HPDE6-E6E7 (cell line): ENCODE measurements around the gene PRXL2B.

Source experiments
- DNase-seq: peaks from one replicate; pipeline ENCODE4 v3.0.0; 2011; ENCODE audit warnings: missing footprints; ENCODE audit errors: extremely low spot score

The PRXL2B gene

DNA sequence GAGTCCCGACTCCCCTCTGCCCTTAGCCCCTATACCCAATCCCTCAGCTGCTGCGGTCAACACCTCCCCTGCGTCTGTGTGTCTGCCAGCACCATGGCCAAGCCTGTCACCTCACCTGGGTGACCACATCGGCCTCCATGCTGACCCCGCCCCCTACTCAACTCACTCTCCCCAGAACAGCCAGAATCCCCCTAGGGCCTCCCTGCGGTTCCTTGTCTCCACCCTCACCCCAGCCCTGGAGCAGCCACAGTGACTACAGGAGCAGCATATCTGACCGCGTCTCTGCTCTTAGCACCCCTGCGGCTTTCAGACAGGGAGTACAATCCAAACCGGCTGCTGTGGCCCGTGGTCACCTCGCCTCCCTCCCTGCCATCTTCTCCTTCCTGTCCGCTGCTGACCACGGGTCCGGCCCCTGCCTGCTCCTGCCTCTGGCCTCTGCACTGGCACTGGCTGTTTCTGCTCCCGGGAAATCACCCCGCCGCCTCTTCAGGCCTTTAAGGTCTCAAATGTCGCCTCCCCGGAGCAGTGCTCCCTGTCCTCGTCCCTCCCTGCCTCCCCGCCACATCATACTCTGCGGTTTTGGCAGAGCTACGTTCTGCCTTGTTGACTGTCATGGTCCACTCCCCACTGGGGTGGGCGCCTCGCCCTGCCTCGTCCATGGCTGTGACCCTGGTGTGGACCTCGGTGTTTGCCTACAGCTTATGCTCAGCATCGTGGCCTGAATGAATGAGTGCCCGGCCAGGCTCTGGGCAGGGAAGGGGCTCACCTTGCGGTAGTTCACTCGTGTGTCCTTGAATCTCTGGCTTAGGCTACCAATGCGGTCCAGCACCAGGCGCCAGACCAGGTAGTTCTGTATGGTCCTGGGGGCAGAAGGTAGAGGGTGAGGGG, 11.1 kb downstream of the PRXL2B start:
- no peak for DNase-seq

DNA sequence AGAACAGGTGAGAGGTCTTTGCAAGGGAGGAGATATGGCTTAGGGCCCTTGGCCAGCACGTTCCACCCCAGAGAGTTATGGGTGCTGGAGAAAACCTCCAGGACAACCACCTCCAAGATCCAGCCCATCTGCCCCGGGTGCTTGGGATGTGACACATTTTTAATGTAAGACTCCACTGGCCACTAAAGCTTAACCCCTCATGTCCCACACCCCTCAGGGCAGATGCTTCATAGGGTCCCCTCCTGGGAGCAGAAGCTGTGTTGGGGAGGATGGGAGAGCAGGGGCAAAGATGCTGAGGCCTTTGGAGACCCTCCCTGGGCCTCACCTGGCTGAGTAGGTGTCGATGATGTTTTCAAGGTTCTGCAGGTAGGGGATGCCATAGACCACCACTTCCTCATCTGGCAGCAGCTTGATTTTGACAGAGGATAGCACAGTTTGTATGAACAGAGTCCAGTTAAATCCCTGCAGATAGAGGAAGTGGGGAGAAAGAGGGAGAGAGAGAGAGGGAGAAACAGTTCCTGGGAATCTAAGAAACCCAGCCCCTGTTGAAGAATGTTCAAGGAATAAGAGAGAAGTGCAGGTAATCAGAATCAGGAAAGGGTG, 11.9 kb downstream of the PRXL2B start:
- DNase-seq, result no peak

DNA sequence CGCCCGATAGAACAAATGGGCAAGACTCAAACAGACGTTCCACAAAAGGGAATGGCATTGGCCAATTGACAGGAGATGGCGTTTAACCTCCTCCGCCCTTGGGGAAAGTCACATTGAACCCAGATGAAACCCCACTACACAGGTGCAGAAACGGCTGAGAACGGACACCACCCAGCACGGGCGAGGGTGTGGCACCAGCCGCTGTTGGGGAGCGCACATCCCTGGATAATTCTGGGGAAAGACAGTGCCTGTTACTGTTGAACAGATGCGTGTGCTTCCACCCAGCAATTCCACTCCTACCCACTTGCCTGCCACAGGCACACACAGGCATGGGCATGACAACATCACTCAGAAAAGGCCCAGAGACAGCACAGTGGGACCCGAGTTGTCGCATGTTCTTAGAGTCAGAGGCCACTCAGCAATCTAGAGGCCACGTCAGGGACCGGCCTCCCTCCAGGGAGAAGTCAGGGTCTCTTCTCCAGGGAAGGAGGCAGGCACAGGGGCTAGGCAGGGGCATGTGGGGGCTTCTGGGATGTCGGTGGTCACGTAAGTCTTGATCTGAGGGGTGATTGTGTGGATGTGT, 15.2 kb downstream of the PRXL2B start:
- DNase-seq, result no peak

DNA sequence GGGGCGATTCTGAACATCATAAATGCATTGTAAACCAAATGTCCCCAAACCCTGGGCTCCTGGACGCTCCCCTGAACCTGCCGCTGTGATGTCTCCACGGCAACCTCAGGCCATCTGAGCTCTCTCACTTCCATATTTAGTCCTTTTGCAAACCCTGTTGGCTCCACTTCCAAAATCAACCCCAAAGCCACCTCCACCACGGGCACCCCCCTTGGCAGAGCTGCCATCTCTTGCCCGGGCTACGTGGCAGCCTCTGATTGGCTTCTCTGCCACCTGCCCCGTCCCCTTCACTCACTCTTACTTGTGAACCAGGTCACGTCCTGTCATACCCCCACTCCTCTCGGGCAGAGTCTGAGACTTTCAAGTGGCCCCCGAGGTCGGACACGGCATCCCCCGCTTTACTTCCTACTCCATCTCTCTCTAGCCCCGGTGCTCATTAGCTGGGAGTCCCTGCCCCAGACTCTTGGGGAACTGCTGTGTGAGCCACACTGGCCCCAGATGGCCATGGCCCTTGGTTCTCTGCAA, 15.8 kb downstream of the PRXL2B start:
- DNase-seq, result no peak

DNA sequence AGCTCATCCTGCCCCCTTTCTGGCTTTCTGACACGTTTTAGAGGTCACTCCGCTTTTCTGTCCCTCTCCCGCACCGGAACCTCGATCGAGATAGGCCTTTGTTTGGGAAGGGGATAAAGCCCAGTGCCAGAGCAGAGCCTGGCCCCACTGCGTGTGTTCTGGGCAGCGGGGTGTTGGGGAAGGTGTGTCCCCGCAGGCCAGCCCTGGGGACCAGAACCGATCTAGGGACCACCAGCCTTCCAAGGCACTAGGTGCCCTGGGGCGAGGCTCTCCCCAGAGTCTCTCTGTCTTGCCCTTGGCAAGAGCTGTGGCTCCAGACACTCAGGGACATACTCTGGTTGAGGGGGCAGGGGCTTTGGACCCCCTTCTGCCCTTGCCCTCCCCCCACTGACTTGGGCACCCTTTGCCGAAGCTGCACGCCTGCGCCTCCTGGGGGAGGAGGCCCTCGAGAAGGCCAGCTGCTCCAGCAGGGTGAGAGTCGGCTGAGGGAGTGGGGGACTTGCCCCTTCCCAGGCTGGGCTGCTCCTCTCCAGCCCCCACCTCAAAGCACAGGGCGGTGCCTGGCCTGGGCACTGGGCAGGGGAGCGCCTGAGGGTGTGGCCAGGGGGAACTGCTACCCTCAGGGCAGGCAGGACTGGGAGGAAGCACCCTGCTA, 16.4 kb downstream of the PRXL2B start:
- no peak for DNase-seq

DNA sequence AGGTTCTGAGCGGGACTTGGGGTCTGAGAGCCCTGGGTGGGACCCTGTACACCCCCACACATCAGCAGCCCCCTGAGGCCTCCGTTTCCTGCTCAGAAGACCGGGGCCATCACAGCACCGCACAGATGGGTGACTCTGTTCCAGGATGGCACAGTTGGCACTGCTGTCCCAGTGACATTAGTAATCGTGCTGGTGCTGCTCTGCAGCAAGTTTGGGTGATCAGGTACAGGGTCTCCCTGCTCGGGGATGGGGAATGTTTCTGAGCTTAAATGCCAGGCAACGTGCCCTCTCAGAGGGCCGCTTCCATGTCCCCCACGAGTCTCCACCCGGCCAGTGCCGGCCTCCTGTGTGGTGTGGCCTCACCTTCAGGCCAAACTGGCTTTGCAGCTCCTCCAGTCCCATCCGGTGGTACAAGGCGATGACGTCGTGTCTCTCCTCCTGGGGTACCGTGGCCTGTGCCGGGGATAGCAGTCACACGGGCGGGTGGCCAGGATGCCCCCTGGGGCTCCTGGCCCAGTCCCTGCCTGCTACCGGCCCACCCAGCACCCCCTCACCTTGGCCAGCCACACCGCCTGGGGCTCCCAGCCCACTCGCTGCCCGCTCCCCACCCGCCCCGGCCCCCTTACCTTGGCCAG, 17.1 kb downstream of the PRXL2B start:
- no peak for DNase-seq

DNA sequence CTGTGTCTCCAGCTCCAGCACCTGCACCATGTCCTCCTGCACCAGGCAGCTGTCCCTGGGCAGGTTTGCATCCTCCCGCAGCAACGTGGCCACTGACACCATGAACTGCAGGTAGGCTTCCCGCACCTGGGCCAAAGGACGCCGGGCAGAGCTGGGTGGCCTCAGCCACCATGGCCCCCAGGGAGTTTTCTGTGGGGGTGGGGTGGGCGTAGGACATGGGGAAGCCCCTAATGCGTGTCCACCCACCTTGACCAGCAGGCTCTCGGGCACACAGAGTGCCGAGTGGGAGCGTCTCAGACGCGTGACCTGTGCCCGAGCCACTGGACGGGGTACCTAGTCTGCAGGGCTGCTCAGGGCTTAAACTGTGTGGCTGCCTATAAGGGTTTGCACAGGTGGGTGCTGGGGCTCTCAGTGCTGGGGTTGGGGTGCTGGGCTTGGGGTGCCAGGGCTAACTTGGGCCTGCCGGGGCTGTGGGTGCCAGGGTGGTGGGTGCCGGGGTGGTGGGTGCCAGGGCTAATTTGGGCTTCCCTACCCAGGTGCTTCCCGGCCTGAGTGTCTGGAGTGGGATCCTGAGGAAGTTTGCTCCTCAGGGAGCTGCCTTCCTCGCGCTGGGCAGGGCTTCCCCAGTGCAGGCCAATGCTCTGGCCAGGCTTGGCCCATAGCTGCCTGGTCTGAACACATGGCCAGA, 17.7 kb downstream of the PRXL2B start:
- no peak for DNase-seq

DNA sequence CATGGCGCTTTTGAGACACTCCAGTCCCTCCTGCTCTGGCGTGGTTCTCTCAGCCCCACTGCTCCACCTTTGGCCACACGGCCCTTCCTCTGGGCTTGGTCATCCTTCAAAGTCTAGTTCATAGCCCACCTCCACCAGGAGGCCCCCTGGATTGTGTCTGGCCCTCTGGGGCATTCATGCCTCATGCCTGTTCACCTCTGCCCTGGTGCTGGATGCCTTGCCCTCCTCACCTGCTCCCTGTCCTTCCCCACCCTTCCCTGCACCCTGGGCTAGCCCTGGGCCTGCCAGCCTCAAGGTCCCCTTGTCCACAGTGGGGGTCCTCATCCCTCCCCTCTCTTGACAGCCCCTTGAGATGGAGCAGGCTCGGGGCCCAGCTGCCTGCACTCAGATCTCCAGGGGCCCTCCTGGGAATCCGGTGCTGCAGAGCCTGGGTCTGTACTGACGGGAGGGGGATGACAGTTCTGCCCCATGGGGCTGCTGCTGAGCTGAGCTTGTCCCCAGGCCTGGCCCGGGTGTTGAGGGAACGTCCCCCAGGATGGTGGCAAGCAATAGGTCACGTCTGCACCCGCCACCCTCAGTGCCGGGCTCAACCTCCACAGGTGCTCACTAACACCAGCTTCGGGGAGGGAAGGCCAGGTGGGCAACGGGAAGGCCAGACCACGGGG, 18.4 kb downstream of the PRXL2B start:
- no peak for DNase-seq

DNA sequence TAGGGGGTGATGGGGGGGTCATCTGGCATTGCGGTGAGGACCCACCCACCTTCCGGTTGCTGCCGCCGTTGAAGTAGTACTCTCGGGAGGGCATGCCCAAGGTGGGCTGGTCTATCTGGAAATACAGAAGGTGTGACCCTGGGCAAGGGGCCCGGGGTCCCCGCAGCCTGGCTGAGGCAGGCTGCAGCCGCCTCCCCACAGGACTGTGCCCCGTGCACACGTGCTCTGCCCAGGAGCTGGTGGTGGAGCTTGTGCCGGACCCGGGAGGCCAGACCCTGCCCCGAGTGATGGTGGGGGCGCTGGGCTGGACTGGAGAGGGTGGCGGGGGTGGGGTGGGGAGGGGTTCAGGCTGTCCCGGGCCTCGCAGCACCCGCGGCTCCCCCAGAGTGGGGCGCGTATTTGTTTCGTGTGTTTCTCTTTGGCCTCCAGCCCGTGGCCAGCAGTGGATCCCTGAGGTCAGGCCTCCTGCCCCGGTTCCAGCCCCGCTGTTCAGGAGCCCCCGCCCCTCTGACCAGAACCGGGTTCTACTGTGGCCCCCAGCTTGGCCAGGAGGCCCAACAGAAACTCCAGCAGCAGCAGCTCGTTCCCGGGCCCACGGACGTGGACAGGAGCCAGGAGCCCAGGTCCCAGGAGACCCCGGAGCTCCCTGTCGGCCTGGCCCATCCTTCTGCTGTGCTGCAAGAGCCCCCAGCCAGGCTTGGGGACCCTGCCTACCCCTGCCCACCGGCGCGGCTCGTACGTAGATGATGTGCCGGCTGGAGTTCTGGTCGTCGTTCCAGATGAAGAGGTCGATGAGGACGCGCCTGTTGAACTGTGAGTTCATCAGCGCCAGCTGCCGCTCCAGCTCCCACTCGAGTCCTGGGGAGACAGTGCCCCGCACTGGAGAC, 19.2 kb downstream of the PRXL2B start:
- DNase-seq, result no peak

DNA sequence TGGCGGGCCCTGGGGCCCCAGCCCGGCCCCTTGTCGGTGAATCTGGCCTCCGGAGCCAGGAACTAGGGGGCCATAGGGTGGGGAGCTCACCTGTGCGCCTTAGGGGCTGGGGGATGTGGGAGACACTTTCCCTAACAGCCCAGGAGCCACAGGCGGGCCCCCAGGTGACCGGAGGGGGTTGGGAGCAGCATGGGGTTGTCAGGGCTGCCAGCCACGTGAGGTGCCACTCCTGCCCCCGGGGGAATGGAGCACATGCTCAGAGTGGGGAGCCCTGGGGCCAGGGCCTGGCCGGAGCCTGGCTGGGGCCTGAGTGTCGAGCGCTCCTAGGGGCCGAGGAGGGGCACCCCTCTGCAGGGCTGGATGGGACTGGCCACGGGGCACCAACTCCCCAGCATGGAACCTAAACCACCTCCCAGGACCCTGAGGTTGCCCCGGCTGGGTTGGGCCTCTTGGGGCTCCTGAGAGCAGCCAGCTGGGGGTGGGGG, 19.9 kb downstream of the PRXL2B start:
- no peak for DNase-seq

DNA sequence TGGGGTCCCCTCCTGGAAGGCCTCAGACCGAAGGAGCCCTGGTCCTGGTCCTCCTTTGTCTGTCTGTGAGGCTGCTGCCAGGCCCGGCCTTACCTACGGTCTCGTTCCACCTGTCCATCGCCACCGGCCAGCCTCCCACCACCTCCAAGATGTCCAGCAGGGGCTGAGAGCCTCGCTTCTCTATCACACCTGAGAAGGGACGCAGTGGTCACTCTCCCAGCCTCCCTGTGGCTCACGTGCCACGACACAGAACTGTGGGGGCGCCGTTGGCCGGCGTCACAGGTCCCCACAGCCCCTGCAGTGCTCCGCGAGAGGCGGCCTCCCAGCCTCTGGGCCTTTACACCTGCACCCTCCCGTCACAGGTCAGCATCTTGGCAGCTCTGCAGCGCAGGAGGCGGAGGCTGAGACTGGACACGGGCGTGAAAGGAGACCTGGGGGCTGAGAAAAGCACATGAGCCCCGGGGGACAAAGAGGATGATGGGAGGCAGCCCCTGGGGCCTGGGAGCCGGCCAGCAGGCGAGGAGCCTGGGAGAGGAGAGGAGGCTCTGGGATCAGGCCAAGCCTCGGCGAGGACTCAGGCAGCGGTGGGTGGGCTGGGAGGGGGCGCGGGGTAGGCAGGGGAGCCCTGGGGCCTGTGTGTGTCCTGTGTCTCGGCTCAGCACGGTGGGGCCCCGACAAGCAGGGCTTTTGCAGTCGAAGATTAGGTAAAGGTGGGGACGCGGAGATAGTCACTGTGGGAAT, 20.5 kb downstream of the PRXL2B start:
- DNase-seq, result no peak

DNA sequence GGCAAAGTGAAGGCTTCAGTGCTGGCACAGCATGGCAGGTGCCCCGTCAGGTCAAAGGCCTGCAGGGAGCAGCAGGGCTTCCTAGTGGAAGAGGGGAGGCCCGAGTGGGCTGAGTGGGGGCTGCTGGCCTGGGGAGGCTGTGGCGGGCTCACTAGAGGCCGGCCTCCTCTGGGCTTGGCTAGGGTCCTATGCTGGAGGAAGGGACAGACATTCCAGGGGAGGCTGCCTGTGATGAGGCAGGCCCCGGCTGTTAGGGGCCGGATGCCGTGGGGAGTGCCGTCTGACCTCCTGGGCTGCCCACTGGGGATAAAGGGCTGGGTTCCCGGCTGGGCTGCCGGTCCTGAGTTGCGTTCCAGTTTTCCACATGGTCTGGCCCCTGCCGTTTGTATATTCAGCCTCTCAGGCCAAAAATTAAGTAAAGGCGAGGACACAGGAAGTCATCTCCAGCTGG, 21.1 kb downstream of the PRXL2B start:
- DNase-seq, result no peak

DNA sequence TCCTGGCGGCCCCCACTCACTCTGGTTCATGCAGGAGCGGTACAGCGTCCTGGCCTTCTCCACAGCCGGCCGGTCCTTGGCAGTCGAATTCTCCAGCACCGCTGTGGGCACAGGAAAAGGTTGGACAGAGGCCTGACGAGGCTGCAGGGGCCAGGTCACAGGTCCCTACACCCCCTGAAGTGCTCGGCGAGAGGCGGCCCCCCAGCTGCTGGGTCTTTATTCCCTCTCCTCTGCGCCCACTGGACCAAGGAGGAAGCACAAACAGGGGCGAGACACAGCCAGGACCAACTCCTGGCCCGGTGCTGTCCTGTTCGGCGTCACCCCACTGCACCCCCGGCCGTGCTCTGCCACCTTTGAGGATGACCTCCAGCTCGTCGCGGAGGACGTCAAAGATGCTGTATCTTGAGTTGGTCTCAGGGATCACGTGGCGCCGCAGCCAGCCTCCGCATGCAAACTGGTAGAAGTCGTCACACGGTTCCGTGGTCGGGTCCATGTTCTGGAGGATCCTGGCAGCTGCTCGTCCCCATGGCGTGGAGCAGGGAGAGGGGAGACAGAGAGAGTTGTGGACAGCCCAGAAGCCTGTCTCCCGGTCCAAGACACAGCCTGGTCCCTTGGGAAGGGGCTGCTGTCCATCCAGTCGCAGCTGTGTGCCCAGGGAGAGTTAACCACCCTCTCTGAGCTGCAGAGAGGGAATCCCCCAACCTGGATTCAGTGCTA, 22.9 kb downstream of the PRXL2B start:
- DNase-seq, result no peak

DNA sequence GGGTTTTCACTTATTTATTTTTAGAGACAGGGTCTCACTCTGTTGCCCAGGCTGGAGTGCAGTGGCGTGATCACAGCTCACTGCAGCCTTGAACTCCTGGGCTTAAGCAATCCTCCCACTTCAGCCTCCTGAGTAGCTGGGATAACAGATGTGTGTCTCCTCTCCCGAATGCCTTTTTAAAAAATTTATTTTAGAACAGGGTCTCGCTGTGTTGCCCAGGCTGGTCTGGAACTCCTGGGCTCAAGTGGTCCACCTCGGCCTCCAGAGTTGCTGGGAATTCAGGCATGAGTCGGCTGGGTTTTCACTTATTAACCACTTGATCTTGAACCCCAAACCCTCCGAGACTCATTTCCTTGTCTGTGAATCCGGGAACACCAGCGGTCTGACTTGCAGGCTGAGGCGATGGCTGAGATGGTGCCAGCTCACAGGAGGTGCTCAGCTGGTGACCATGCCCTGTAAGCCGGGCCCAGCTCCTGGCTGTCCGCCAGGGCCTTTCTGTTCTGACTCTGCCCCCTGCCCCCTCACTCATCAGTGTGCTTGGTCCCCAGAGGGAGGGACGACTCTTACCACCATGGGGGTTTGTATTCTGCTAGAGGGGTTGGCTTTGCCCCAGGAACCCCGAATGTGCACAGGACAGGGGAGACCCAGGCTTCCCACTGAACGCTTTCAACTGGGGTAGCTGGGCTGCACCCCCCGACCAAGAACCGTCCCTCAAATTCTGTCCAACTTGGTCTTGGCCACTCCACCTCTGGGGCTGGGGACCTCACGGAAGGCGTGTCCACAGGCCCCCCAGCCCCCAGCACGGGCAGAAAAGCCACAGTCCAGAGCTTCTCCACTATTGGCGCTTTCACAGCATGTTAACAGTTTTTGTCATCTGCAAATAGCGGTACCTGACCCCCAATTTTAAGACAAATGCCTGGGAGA, 23.7 kb downstream of the PRXL2B start:
- no peak for DNase-seq

DNA sequence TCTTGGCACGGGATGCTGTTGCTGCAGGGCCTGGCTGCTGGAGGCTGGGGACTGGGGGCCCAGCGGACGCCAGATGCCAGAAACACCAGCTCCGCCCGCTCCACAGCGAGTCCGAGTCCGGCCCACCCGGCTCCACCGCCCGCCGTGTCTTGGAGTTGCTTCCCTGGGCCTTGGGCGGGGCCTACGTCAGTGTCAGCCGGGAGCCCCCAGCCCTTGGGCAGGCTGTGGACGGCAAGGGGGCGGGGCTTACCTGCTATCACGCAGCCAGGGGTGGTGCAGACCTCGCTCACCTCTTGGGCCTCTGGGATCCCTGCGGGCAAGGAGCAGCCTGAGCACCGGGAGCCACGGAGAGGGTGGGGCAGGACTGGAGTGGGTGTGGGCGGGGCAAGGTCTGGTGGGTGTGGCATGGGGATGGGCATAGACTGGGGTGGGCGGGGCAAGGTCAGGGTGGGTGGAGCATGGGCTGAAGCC, 24.5 kb downstream of the PRXL2B start:
- DNase-seq, result peak; percentile 20

DNA sequence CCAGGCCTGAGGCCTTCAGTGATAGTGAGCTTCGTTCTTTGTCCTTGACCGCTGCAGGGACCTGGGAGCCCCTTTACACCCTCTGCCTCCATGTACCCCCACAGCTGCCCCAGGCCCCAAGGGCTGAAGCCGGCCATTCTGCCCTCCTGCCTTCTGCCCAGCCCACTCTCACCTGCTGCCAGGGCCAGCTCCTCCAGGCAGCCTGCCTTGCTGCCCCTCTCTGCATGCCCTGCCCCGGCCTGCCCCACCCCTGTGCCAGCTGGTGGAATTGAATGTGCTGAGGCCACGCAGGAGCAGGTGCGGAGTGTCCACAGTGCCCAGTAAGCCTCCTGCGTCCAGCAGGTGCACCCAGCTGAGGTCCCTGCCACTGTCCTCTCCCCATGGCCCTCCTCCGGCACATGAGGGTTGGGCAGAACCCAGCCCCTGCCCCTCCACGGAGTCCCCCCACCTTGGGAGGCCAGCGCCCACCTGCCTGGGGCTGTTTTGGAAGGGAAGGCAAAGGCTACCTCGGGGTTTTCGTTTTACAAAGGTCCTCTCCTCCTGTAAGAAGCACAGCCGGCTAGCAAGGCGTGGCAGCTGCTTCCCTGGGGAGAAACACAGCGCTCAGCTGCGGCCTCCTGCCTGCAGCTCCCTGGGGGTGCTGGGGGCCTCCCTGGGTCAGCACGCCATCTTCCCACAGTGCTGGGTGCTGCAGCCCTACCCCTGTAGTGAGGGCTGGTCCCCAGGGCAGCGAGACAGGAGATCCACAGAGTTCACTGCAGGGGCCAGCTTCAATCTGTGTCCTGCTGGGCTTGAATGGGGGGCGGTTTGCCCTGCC, 25.3 kb downstream of the PRXL2B start:
- no peak for DNase-seq
